GM19463 (cell line): ENCODE measurements around the gene LPIN1.
"Not testable (repeated sequence)": the region's sequence is repeated elsewhere in the genome, so short reads cannot be mapped to it uniquely, and the experiment has no call there.

Experiments used
- ATAC-seq: cut with Tn5 transposase; IDR thresholded peaks from one replicate; pipeline ENCODE4 v1.9.1; 2021; ENCODE audit warnings: mild to moderate bottlenecking, moderate library complexity; ENCODE audit not compliant: unreplicated experiment

LPIN1 gene

GRCh38 chr2:11759182-11759975 is 12.9 kb downstream of the LPIN1 start:
- ATAC-seq: not testable (repeated sequence)

- no peak for ATAC-seq
Measured at GRCh38 chr2:11761259-11761658, 14.8 kb downstream of the LPIN1 start.

GRCh38 chr2:11762031-11762430 is 15.6 kb downstream of the LPIN1 start:
- no peak for ATAC-seq

- ATAC-seq: no peak
Measured at GRCh38 chr2:11762799-11763461, 16.5 kb downstream of the LPIN1 start.

- no peak for ATAC-seq
Measured at GRCh38 chr2:11764359-11764758, 17.9 kb downstream of the LPIN1 start.

GRCh38 chr2:11764920-11765319 is 18.5 kb downstream of the LPIN1 start:
- no peak for ATAC-seq

- no peak for ATAC-seq
Measured at GRCh38 chr2:11765501-11765900, 19.1 kb downstream of the LPIN1 start.

- no peak for ATAC-seq
Measured at GRCh38 chr2:11766016-11766415, 19.6 kb downstream of the LPIN1 start.

- ATAC-seq: no peak
Measured at GRCh38 chr2:11767779-11768178, 21.3 kb downstream of the LPIN1 start.

GRCh38 chr2:11768946-11769345 is 22.5 kb downstream of the LPIN1 start:
- ATAC-seq: no peak

- ATAC-seq: no peak
Measured at GRCh38 chr2:11769516-11769915, 23.1 kb downstream of the LPIN1 start.

- ATAC-seq: no peak
Measured at GRCh38 chr2:11770531-11771188, 24.2 kb downstream of the LPIN1 start.

- ATAC-seq: no peak
Measured at GRCh38 chr2:11771971-11772615, 25.7 kb downstream of the LPIN1 start.

GRCh38 chr2:11773111-11773510 is 26.7 kb downstream of the LPIN1 start:
- ATAC-seq: no peak

- ATAC-seq: no peak
Measured at GRCh38 chr2:11773747-11774525, 27.5 kb downstream of the LPIN1 start.

GRCh38 chr2:11774600-11774999 is 28.2 kb downstream of the LPIN1 start:
- no peak for ATAC-seq

GRCh38 chr2:11775384-11775783 is 29.0 kb downstream of the LPIN1 start:
- ATAC-seq: peak; percentile 67

- ATAC-seq: no peak
Measured at GRCh38 chr2:11777066-11777782, 30.8 kb downstream of the LPIN1 start.

- no peak for ATAC-seq
Measured at GRCh38 chr2:11777886-11778415, 31.5 kb downstream of the LPIN1 start.

- ATAC-seq: no peak
Measured at GRCh38 chr2:11778416-11778815, 32.0 kb downstream of the LPIN1 start.
